HG02571 (cell line): ENCODE data around the gene PLET1.

ENCODE experiments used
- ATAC-seq: cut with Tn5 transposase; IDR thresholded peaks from one replicate; pipeline ENCODE4 v1.9.1; 2021; ENCODE audit warnings: mild to moderate bottlenecking, moderate library complexity; ENCODE audit not compliant: unreplicated experiment

The PLET1 gene

GRCh38 chr11:112285841-112286311 lies 25.2 kb upstream of the PLET1 start:
- ATAC-seq, result no peak

DNA sequence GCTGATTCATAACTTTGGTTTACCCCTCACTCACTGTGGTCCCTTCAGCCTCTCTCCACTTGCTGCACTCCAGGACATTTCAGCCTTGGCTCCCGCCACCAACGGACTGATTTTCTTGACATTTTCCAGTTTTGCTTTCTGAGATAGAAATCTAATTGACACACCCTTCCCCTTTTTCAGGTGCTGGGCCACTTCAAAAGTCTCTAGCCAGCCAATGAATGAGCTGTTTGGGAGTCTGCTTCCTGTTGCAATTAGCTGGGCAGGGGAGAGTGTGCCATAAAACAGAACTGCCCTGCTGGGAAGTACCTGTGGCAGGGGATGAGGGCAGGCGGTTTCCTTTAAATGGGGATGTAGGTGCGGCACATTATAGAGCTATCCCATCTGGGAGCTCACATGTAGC lies 21.1 kb upstream of the PLET1 start:
- ATAC-seq, result no peak

- ATAC-seq, result peak; percentile 76
Measured at GRCh38 chr11:112280268-112281126, 19.8 kb upstream of the PLET1 start.

DNA sequence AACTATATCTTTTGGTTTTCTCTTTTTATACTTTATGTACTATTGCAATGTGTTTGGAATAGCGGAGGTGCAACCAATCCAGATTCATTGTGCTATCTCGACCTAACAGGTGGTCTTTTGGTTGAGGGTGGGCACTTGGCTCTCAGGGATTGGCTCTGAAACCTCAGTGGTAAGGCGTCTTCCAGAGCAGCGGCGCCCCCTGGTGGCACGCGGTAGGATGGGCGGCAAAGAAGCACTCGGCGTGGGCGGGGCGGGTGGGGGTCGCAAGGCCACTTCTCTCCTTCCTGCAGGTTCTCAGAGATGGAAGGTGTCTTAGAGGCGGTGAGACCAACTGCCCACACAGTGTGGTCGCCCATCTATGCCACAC lies 19.2 kb upstream of the PLET1 start:
- peak; percentile 46 for ATAC-seq

DNA sequence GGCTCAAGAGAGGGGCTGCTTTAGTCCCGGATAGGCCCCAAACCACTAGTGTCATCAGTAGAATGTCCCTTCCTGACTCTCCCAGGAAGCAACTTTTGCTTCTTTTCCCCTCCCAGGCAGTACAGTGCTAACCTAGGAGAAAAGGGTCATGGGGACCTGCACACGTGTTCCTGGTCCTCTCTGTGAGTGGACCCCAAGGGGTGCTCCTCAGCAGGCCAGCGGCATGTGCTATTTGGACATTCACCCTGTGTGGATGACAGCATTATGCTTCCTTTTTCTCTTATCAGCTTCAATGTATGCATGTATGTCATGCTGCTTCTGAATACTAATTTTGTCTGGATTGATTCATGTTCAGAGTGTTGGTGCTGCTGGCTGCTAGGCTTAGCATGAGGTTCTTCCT lies 18.1 kb upstream of the PLET1 start:
- no peak for ATAC-seq

GRCh38 chr11:112277941-112278340 lies 17.3 kb upstream of the PLET1 start:
- ATAC-seq, result no peak

GRCh38 chr11:112277029-112277428 lies 16.4 kb upstream of the PLET1 start:
- no peak for ATAC-seq

GRCh38 chr11:112274007-112274783 lies 13.5 kb upstream of the PLET1 start:
- no peak for ATAC-seq

- ATAC-seq, result no peak
Measured at GRCh38 chr11:112273066-112273465, 12.4 kb upstream of the PLET1 start.

DNA sequence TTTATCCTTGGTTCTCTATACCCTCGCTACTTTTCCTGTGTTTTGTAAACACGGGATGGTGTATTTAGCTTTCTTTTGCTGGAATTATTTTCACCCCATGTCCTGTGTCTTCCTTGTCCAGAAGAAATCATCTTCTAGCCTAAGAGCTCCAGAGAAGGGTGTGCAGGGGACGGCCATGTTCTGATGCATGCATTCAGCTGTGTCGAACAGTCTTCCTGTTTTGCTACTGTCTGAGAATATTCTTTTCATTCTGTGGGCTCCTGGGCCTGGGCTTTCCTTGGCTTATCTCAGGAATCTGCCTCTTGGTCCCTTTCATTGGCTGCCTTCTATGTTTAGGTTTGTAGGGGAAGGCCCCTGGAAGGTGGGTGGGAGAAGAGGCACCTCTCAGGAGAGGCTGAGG lies 10.6 kb upstream of the PLET1 start:
- no peak for ATAC-seq

- no peak for ATAC-seq
Measured at GRCh38 chr11:112270551-112271180, 10.0 kb upstream of the PLET1 start.

GRCh38 chr11:112269139-112269538 lies 8.5 kb upstream of the PLET1 start:
- ATAC-seq, result no peak

DNA sequence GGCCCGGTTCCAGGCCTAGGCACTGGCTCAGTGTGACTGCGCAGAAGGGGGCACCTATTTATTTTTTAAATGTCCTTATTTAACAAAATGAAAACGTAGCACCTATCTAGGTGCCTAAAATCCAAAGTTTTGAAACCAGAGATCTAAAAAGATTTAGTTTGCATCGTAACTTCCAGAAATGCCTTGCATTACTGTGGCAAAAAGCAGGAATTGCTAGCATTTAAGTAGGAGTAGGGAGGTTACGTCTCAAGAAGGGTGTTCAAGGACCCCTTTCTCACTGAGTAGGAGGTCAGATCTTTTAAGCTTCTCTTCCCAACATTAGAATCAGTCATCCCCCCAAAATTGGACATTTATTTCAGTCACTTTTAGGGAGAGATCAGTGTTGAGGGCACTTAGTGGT lies 7.7 kb upstream of the PLET1 start:
- no peak for ATAC-seq

DNA sequence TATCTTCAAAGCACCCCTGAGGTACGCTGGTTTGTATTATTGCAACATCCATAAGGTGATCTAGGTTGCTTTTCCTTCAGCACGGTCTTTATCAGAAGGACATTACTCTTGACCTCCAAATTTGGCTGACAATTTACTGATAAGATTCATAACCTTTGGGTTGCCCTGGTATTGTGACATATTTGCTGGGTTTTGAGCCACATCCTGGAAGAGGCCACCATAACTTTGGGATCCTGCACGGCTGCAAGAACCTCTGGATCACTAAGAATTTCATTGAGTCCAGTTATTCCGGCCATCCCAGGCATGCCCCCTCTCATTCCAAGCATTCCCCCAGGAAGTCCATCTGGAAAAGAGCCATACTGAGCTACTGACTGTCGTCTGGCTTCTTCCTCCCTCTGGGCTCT lies 6.5 kb upstream of the PLET1 start:
- ATAC-seq, result no peak

GRCh38 chr11:112266410-112266778 lies 5.7 kb upstream of the PLET1 start:
- ATAC-seq, result no peak

GRCh38 chr11:112265659-112266409 lies 5.2 kb upstream of the PLET1 start:
- no peak for ATAC-seq

GRCh38 chr11:112255067-112255720 lies 5.5 kb downstream of the PLET1 start:
- no peak for ATAC-seq

DNA sequence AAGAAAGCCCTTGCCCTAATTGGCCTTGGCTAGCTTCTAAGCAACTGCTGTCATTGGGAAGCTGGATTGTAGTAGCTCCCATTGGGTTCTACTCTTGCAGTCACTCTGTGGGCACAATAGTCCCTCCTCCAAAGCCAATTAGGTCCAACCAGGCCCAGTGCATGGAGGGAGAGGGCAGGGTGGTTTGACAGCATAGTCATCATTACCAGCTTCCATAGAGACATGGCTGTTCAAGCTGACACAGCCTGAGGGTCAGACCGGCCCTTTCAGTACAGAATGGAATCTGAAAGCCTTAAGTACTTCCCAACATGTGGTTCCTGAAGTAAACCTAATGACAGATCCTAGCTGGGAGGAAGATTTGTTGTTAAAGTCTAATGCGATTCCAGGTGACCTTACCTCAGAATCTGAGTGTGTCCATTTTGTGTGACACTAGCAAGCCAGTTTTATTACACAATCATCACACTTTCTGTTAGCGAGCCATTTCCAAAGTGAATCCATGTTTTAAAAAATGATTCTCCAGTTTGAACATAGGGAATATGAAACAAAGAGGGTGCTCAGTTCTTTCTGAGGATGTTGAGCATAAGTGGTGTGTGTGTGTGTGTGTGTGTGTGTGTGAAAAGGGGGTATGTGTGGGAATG lies 6.9 kb downstream of the PLET1 start:
- ATAC-seq, result no peak

GRCh38 chr11:112249871-112250610 lies 10.6 kb downstream of the PLET1 start:
- ATAC-seq, result no peak
